Measurements from ENCODE around the gene ADH4. TPM values are rescaled to one million over a fixed set of nuclear protein-coding genes. Genes with fewer than 3 reads are reported as not detected.
A peak's percentile ranks its signal among the peaks of the same experiment; 100 is the strongest.
"Not testable (repeated sequence)": the region's sequence is repeated elsewhere in the genome, so short reads cannot be mapped to it uniquely, and the experiment has no call there.

The ADH4 gene
- polyA plus RNA-seq, 1 donor (not counting 4 experiments of a cell fraction or from before 2014, with no cell fraction given) = not detected

- Histone ChIP-seq H3K36me3 (ENCODE audit: control insufficient read depth in 2 of 2, extremely low read depth in 1 of 2, insufficient read depth in 2 of 2, low read length in 2 of 2) (peaks cover 13 to 14% of the 10 kb centered on the region in 2 experiments), H3K9me3 (ENCODE audit: control insufficient read depth, low read depth, low read length) (no peaks in the 10 kb centered on the region), H3K4me3 (ENCODE audit: control insufficient read depth in 2 of 3, extremely low read depth in 1 of 3, insufficient read depth in 2 of 3, low read depth in 1 of 3, low read length in 3 of 3) (peak overlapping the region; percentile 55 to 90 (median 81)), H3K4me2 (ENCODE audit: control insufficient read depth, extremely low read depth, insufficient read depth, low read depth, low read length) (peak overlapping the region; percentile 80), H3K27ac (ENCODE audit: control insufficient read depth, insufficient read depth, low read length) (peak overlapping the region; percentile 96), H3K79me2 (ENCODE audit: control insufficient read depth, insufficient read depth, low read length) (peaks cover 67% of the 10 kb centered on the region), H3K4me1 (ENCODE audit: control insufficient read depth, extremely low read depth, insufficient read depth, low read length) (peaks cover 15% of the 10 kb centered on the region), H3K27me3 (ENCODE audit: control insufficient read depth, extremely low read depth, insufficient read depth, low read length) (no peaks in the 10 kb centered on the region), H3K9ac (ENCODE audit: control insufficient read depth, extremely low read depth, insufficient read depth, low read length) (peak overlapping the region; percentile 94), H3K9me1 (ENCODE audit: control insufficient read depth, extremely low read depth, insufficient read depth, low read length) (no peaks in the 10 kb centered on the region), H2AFZ (ENCODE audit: control insufficient read depth, low read length) (no peak overlapping the region), H4K20me1 (ENCODE audit: control insufficient read depth, extremely low read depth, insufficient read depth, low read length) (no peaks in the 10 kb centered on the region)
- FAIRE-seq = no peak
- TF ChIP-seq EZH2 (IDR thresholded peaks at IDR 0.05; ENCODE audit: low read length) = no peak
- dilution Hi-C loops (cut with MboI; ENCODE audit: extremely low pct_ligation_motif_present, low sequenced_read_pairs) = no loop called here
- DNase-seq (ENCODE audit: low read depth, low spot score) = no peak
These were observed 56.1 kb downstream of the ADH4 start for GRCh38 chr4:99088023-99088449.

DNA sequence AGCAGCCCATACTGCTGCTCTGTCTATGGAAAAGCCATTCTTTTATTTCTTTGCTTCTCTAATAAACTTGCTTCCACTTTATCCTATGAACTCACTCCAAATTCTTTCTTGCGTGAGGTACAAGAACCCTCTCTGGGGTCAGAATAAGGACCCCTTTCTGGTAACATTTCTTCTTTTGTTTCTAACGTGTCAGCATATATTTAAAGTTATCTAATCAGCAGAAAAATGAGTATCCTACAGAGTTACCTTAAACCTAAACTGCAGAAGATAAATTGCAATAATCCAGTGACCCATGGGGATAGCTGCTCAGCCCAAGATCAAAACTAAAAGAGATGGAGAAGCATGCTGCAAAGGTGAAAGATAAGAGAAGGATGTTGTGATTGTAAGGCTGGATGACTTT, 59.5 kb downstream of the ADH4 start:
- DNase-seq (ENCODE audit: low read depth, low spot score) (no peak), FAIRE-seq (no peak)
- H3K79me2 ChIP-seq (ENCODE audit: control insufficient read depth, insufficient read depth, low read length) = peaks cover 75% of the 10 kb centered on the region
- no peaks in the 10 kb centered on the region for H3K9me1 ChIP-seq (ENCODE audit: control insufficient read depth, extremely low read depth, insufficient read depth, low read length)
- TF ChIP-seq EZH2 (IDR thresholded peaks at IDR 0.05; ENCODE audit: low read length) = no peak
- TF ChIP-seq, protein P1, sequence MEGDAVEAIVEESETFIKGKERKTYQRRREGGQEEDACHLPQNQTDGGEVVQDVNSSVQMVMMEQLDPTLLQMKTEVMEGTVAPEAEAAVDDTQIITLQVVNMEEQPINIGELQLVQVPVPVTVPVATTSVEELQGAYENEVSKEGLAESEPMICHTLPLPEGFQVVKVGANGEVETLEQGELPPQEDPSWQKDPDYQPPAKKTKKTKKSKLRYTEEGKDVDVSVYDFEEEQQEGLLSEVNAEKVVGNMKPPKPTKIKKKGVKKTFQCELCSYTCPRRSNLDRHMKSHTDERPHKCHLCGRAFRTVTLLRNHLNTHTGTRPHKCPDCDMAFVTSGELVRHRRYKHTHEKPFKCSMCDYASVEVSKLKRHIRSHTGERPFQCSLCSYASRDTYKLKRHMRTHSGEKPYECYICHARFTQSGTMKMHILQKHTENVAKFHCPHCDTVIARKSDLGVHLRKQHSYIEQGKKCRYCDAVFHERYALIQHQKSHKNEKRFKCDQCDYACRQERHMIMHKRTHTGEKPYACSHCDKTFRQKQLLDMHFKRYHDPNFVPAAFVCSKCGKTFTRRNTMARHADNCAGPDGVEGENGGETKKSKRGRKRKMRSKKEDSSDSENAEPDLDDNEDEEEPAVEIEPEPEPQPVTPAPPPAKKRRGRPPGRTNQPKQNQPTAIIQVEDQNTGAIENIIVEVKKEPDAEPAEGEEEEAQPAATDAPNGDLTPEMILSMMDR (optimal IDR thresholded peaks at IDR 0.05 in 1 of 3, IDR thresholded peaks at IDR 0.05 in 1 of 3, conservative IDR thresholded peaks at IDR 0.05 in 1 of 3; ENCODE audit: extremely low read depth in 1 of 3, insufficient read depth in 2 of 3, low read length in 3 of 3) = no peak
- peaks cover 29 to 30% of the 10 kb centered on the region in 2 experiments for H3K36me3 ChIP-seq (ENCODE audit: control insufficient read depth in 2 of 2, extremely low read depth in 1 of 2, insufficient read depth in 2 of 2, low read length in 2 of 2)
- dilution Hi-C loops (cut with MboI; ENCODE audit: extremely low pct_ligation_motif_present, low sequenced_read_pairs) = no loop called here
- H3K4me1 ChIP-seq (ENCODE audit: control insufficient read depth, extremely low read depth, insufficient read depth, low read length) = peaks cover 3% of the 10 kb centered on the region
- peaks cover 2% of the 10 kb centered on the region for H4K20me1 ChIP-seq (ENCODE audit: control insufficient read depth, extremely low read depth, insufficient read depth, low read length)
- H3K27me3 ChIP-seq (ENCODE audit: control insufficient read depth, extremely low read depth, insufficient read depth, low read length) = no peaks in the 10 kb centered on the region
- H3K9ac ChIP-seq (ENCODE audit: control insufficient read depth, extremely low read depth, insufficient read depth, low read length) = no peak overlapping the region
- H3K4me2 ChIP-seq (ENCODE audit: control insufficient read depth, extremely low read depth, insufficient read depth, low read depth, low read length) = no peak overlapping the region
- no peak overlapping the region for H3K4me3 ChIP-seq (ENCODE audit: control insufficient read depth in 2 of 3, extremely low read depth in 1 of 3, insufficient read depth in 2 of 3, low read depth in 1 of 3, low read length in 3 of 3)
- H3K27ac ChIP-seq (ENCODE audit: control insufficient read depth, insufficient read depth, low read length) = no peak overlapping the region
- H3K9me3 ChIP-seq (ENCODE audit: control insufficient read depth, low read depth, low read length) = no peaks in the 10 kb centered on the region
- H2AFZ ChIP-seq (ENCODE audit: control insufficient read depth, low read length) = no peak overlapping the region

- H3K4me3 ChIP-seq (ENCODE audit: control insufficient read depth in 2 of 3, extremely low read depth in 1 of 3, insufficient read depth in 2 of 3, low read depth in 1 of 3, low read length in 3 of 3) = no peak overlapping the region
- peaks cover 32 to 37% of the 10 kb centered on the region in 2 experiments for H3K36me3 ChIP-seq (ENCODE audit: control insufficient read depth in 2 of 2, extremely low read depth in 1 of 2, insufficient read depth in 2 of 2, low read length in 2 of 2)
- H3K27ac ChIP-seq (ENCODE audit: control insufficient read depth, insufficient read depth, low read length) = no peak overlapping the region
- H3K4me2 ChIP-seq (ENCODE audit: control insufficient read depth, extremely low read depth, insufficient read depth, low read depth, low read length) = no peak overlapping the region
- peaks cover 3% of the 10 kb centered on the region for H3K4me1 ChIP-seq (ENCODE audit: control insufficient read depth, extremely low read depth, insufficient read depth, low read length)
- FAIRE-seq (no peak), DNase-seq (ENCODE audit: low read depth, low spot score) (no peak)
- dilution Hi-C loops (cut with MboI; ENCODE audit: extremely low pct_ligation_motif_present, low sequenced_read_pairs) = no loop called here
- H3K9me1 ChIP-seq (ENCODE audit: control insufficient read depth, extremely low read depth, insufficient read depth, low read length) = no peaks in the 10 kb centered on the region
- H3K9me3 ChIP-seq (ENCODE audit: control insufficient read depth, low read depth, low read length) = no peaks in the 10 kb centered on the region
- no peaks in the 10 kb centered on the region for H3K27me3 ChIP-seq (ENCODE audit: control insufficient read depth, extremely low read depth, insufficient read depth, low read length)
- H2AFZ ChIP-seq (ENCODE audit: control insufficient read depth, low read length) = no peak overlapping the region
- H4K20me1 ChIP-seq (ENCODE audit: control insufficient read depth, extremely low read depth, insufficient read depth, low read length) = peaks cover 2% of the 10 kb centered on the region
- H3K9ac ChIP-seq (ENCODE audit: control insufficient read depth, extremely low read depth, insufficient read depth, low read length) = no peak overlapping the region
- TF ChIP-seq, protein P1 (optimal IDR thresholded peaks at IDR 0.05 in 1 of 3, IDR thresholded peaks at IDR 0.05 in 1 of 3, conservative IDR thresholded peaks at IDR 0.05 in 1 of 3; ENCODE audit: extremely low read depth in 1 of 3, insufficient read depth in 2 of 3, low read length in 3 of 3) = no peak
- no peak for TF ChIP-seq EZH2 (IDR thresholded peaks at IDR 0.05; ENCODE audit: low read length)
- H3K79me2 ChIP-seq (ENCODE audit: control insufficient read depth, insufficient read depth, low read length) = peaks cover 65% of the 10 kb centered on the region
These were observed 61.9 kb downstream of the ADH4 start for GRCh38 chr4:99082192-99082591.

DNA sequence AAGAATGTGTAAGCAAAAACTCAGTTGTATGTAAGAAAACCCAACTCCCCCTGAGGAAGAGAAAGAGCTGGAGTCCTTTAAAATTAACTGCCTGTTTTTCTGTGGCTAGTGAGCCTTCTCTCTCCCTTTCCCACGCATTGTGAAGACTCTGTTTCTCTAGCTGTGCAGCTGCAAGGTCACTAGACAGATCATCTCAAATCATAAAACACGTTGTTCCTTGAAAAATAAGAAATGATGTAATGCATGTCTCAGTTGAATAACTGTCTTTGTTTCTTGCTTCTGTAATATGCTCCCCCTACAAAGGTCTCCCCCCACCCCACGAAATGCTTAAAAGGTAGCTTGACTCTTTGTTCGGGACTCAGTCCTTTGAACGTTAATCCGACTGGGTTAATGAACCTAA, 63.2 kb downstream of the ADH4 start:
- FAIRE-seq; H2AFZ ChIP-seq (ENCODE audit: control insufficient read depth, low read length); H3K9me3 ChIP-seq (ENCODE audit: control insufficient read depth, low read depth, low read length); H3K4me1 ChIP-seq (ENCODE audit: control insufficient read depth, extremely low read depth, insufficient read depth, low read length); H3K4me2 ChIP-seq (ENCODE audit: control insufficient read depth, extremely low read depth, insufficient read depth, low read depth, low read length); H3K9ac ChIP-seq (ENCODE audit: control insufficient read depth, extremely low read depth, insufficient read depth, low read length); H4K20me1 ChIP-seq (ENCODE audit: control insufficient read depth, extremely low read depth, insufficient read depth, low read length); H3K9me1 ChIP-seq (ENCODE audit: control insufficient read depth, extremely low read depth, insufficient read depth, low read length); H3K4me3 ChIP-seq (ENCODE audit: control insufficient read depth in 2 of 3, extremely low read depth in 1 of 3, insufficient read depth in 2 of 3, low read depth in 1 of 3, low read length in 3 of 3); DNase-seq (ENCODE audit: low read depth, low spot score); H3K27ac ChIP-seq (ENCODE audit: control insufficient read depth, insufficient read depth, low read length); dilution Hi-C loops (cut with MboI; ENCODE audit: extremely low pct_ligation_motif_present, low sequenced_read_pairs); H3K27me3 ChIP-seq (ENCODE audit: control insufficient read depth, extremely low read depth, insufficient read depth, low read length): not testable (repeated sequence)
- H3K36me3 ChIP-seq (ENCODE audit: control insufficient read depth in 2 of 2, extremely low read depth in 1 of 2, insufficient read depth in 2 of 2, low read length in 2 of 2) = peaks cover 34 to 44% of the 10 kb centered on the region in 2 experiments
- peaks cover 54% of the 10 kb centered on the region for H3K79me2 ChIP-seq (ENCODE audit: control insufficient read depth, insufficient read depth, low read length)
